ENCODE measurements around the gene CCNB1. TPM values are rescaled to one million over a fixed set of nuclear protein-coding genes. Genes with fewer than 3 reads are reported as not detected.
"Not testable (repeated sequence)": the region's sequence is repeated elsewhere in the genome, so short reads cannot be mapped to it uniquely, and the experiment has no call there.

CCNB1 gene
- total RNA-seq, 1 experiment from 2014 or later: 526 TPM

GRCh38 chr5:69184621-69185020 lies 17.7 kb downstream of the CCNB1 start:
- no peak for DNase-seq (ENCODE audit: low read depth)

- no peak for DNase-seq (ENCODE audit: low read depth)
These were observed 20.4 kb downstream of the CCNB1 start for GRCh38 chr5:69187342-69187741.

GRCh38 chr5:69188811-69189161 lies 21.8 kb downstream of the CCNB1 start:
- DNase-seq (ENCODE audit: low read depth): no peak

DNA sequence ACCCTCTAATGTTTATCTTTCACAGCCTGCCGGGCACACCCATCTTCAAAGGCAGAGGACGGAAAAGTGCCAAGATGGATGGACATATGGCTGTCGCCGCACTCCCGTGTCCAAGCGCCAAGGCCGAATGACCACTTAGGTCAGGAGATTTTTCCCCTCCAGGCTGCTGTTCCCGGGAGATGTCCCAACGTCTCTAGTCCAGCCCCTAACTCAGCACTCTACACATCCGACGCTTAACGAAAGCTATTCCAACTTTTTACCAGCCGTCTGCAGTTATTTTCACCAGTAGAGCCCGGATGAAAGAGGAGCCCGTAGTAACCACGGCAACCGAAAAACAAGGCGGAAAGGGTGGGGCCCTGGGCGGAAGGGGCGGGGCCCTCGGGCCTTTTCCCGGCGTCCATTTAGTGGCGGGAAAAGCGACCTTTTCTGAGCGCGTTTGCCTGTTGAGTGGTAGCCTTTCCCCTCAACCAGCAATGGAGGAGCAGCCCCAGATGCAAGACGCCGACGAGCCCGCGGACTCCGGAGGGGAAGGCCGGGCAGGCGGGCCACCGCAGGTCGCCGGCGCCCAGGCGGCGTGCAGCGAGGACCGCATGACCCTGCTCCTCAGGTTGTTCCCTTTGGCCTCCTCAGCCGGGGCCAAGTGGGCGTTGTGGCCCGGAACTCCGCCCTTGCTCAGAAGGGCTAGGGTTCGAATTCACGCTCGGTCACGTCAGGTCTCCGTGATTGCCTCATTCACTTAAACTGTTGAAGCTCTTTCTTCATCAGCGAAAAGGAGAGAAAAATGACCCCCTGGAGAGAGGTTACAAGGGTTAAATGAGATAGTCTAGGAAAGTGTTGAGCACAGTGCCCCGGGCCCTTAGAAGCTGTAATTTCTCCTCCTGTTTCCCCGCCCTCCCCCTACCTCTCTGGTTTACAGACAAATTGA lies 22.5 kb downstream of the CCNB1 start, which contains the start of gene CENPH:
Gene CENPH (plus strand): TSS at position 422 of the 925 bp plus-strand sequence. CDS start 52 bp downstream, at position 474.
- DNase-seq (ENCODE audit: low read depth): peak; percentile 89

- DNase-seq (ENCODE audit: low read depth): no peak
These were observed 35.5 kb downstream of the CCNB1 start for GRCh38 chr5:69202497-69202896.

DNA sequence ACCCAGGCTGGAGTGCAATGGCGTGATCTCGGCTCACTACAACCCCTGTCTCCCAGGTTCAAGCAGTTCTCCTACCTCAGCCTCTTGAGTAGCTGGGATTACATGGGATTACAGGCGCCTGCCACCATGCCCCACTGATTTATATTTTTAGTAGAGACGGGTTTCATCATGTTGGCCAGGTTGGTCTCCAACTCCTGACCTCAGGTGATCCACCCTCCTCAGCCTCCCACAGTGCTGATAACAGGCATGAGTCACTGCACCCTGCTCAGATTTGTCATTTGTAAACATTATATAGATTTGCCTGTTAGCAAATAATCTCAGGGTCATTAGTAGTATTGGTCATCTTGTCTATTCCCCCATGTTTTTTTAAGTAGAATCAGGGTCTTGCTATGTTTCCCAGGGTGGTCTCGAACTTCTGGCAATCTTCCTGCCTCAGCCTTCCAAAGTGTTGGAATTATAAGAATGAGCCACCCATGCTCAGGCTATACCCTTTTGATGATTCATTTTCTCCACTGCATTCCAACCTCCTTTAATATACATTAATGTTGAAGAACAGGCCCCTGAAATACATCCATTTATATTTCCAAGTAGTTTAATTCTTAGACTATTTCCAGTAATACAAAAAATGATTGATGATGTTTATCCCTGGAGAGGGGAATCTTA lies 39.7 kb downstream of the CCNB1 start:
- no peak for DNase-seq (ENCODE audit: low read depth)

- DNase-seq (ENCODE audit: low read depth): no peak
These were observed 42.7 kb downstream of the CCNB1 start for GRCh38 chr5:69209602-69210001.

GRCh38 chr5:69211200-69211599 lies 44.2 kb downstream of the CCNB1 start:
- no peak for DNase-seq (ENCODE audit: low read depth)

DNA sequence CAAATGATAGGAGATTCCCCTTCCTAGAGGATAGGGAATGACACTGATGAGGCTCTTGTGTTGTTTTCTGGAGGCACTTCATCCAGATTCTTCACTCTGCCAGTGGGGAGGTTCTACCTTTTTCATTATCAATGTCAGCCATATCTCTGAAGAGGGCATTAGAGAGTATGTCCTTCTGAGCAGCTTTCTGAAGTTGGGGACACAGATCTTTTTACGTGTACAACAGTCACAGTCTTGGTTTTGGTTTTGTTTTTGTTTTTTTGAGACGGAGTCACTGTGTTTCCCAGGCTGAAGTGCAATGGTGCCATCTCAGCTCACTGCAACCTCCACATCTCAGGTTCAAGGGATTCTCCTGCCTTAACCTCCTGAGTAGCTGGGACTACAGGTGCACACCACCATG lies 45.1 kb downstream of the CCNB1 start:
- DNase-seq (ENCODE audit: low read depth): no peak

DNA sequence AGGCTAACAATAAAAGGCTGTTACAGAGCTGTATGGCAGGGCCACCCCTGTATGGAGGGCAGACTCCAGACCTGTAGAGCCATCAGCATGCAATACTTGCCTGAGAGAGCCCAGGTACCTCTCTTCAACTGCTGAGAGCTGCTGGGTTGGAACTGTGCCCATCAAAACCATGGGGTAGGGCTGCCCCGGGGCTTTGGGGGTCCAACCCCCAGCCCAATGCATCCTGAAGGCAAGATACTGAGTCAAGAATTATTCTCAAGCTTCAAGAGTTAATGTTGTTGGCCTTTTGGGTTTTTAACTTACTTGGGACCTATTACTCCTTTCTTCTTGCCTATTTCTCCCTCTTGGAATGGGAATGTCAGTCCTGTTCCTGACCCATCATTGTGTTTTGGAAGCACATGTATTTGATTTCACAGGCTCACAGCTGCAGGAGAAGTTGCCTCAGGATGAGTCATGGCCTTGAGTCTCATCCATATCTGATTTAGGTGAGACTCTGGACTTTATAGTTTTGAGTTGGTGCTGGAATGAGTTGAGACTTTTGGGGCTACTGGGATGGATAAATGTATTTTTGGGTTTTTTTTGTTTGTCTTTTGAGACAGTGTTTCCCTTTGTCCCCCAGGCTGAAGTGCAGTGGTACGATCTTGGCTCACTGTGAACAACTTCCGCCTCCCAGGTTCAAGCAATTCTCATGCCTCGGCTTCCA lies 46.7 kb downstream of the CCNB1 start:
- peak; percentile 58 for DNase-seq (ENCODE audit: low read depth)

DNA sequence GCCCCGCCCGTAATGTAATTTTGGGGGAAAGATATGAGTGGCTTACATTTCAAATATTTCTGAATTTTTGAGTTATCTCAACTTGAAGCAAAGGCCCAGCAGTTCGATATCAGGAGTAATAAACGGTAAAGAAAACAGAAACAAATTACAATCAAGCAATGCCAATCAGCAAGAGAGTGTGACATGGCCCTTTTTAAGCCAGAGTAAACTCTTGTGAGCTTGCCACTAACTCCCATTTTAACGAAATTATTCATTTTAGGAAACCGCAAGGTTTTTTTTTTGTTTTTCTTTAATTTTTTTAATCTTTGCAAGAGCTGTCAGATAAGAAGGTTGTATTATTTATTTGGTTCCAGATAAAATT lies 50.2 kb downstream of the CCNB1 start:
- DNase-seq (ENCODE audit: low read depth): no peak

- DNase-seq (ENCODE audit: low read depth): peak; percentile 89
These were observed 50.9 kb downstream of the CCNB1 start for GRCh38 chr5:69217548-69218526.

- DNase-seq (ENCODE audit: low read depth): no peak
These were observed 53.0 kb downstream of the CCNB1 start for GRCh38 chr5:69219939-69220338.

DNA sequence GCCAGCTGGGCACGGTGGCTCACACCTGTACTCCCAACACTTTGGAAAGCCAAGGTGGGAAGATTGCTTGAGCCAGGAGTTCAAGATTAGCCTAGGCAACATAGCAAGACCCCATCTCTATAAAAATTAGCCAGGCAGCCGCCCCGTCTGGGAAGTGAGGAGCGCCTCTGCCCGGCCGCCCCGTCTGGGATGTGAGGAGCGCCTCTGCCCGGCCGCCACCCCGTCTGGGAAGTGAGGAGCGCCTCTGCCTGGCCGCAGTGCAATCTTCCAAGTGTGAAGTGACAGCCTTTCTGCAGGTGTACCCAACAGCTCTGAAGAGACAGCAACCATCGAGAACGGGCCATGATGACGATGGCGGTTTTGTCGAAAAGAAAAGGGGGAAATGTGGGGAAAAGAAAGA lies 53.4 kb downstream of the CCNB1 start:
- DNase-seq (ENCODE audit: low read depth): not testable (repeated sequence)

DNA sequence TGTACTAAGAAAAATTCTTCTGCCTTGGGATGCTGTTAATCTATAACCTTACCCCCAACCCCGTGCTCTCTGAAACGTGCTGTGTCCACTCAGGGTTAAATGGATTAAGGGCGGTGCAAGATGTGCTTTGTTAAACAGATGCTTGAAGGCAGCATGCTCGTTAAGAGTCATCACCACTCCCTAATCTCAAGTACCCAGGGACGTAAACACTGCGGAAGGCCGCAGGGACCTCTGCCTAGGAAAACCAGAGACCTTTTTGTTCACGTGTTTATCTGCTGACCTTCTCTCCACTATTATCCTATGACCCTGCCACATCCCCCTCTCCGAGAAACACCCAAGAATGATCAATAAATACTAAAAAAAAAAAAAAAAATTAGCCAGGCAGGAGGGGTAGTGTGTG lies 53.9 kb downstream of the CCNB1 start:
- not testable (repeated sequence) for DNase-seq (ENCODE audit: low read depth)

DNA sequence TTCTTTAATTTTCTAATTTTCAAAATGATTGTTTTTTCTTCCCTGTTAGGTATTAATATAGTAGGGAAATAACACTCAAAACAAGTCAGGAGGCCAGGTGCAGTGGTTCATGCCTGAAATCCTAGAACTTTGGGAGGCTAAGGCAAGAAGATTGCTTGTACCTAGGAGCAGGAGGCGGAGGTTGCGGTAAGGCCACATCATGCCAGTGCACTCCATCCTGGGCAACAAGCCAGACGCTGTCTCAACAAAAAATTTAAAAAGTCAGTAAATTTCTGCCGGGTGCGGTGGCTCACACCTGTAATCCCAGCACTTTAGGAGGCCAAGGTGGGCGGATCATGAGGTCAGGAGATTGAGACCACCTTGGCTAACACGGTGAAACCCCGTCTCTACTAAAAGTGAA lies 57.6 kb downstream of the CCNB1 start:
- no peak for DNase-seq (ENCODE audit: low read depth)

DNA sequence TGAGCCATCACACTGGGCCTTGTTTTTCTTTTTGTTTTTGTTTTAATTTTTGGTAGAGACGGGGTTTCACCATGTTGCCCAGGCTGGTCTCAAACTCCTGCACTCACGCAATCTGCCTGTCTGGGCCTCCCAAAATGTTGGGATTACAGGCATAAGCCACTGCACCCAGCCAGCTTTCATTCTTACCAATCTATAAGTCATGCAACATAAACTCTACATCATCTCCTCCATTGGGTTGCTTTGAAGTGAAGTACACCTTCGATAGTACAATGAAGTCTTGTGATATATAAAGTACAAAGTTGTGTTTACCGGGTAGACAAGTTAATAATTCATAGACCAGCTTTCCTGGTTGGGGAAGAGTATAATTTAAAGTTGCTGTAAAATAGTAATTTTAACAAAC lies 58.9 kb downstream of the CCNB1 start:
- no peak for DNase-seq (ENCODE audit: low read depth)
